K562 (cell line): Measurements from ENCODE around the gene EFS. TPM values are rescaled to one million over a fixed set of nuclear protein-coding genes. Genes with fewer than 3 reads are reported as not detected.
A peak's percentile ranks its signal among the peaks of the same experiment; 100 is the strongest.

ENCODE experiments used
- BRF2 ChIP-seq: IDR thresholded peaks from 3 replicates; pipeline ENCODE4 v1.6.1; 2011; ENCODE audit warnings: borderline replicate concordance, mild to moderate bottlenecking; ENCODE audit not compliant: insufficient read length, insufficient read depth
- CBX1 ChIP-seq: sonication (generic); IDR thresholded peaks from 2 replicates; pipeline ENCODE4 v1.6.1; 2016; ENCODE audit warnings: antibody characterized with exemption, low read depth, mild to moderate bottlenecking
- IRF2 ChIP-seq: sonication (generic); formaldehyde crosslinking; IDR thresholded peaks from 2 replicates; pipeline ENCODE4 v1.8.1; 2022; ENCODE audit warnings: mild to moderate bottlenecking, missing genetic modification reagents
- KHSRP ChIP-seq: fragments of 450-650 bp; IDR thresholded peaks from 2 replicates; pipeline ENCODE4 v1.6.1; 2017
- NR2F6 ChIP-seq: fragments of 450-650 bp; formaldehyde crosslinking; IDR thresholded peaks from 2 replicates; pipeline ENCODE4 v1.4.0; 2020; ENCODE audit warnings: mild to moderate bottlenecking
- SAFB2 ChIP-seq: fragments of 200-400 bp; formaldehyde crosslinking; IDR thresholded peaks from 2 replicates; pipeline ENCODE4 v1.6.1; 2018; ENCODE audit warnings: borderline replicate concordance, low read length, low read depth, moderate library complexity; ENCODE audit not compliant: severe bottlenecking
- SMAD2 ChIP-seq: fragments of 150-350 bp; IDR thresholded peaks from 2 replicates; pipeline ENCODE4 v1.6.1; 2014; ENCODE audit warnings: low read depth, mild to moderate bottlenecking, low read length
- TOE1 ChIP-seq, 2 experiments: fragments of 450-650 bp in 1 of 2; sonication (generic) in 1 of 2; formaldehyde crosslinking in 1 of 2; IDR thresholded peaks; 2 replicates each; pipeline versions ENCODE4 v1.7.1 to v1.8.0; 2016 to 2022; ENCODE audit warnings: borderline replicate concordance in 2 of 2, mild to moderate bottlenecking in 2 of 2, antibody characterized with exemption in 1 of 2, inconsistent platforms in 1 of 2, low read depth in 1 of 2, missing genetic modification reagents in 1 of 2, moderate library complexity in 1 of 2
- ZNF3 ChIP-seq: fragments of 250-450 bp; sonication (Bioruptor Pico); IDR thresholded peaks from 2 replicates; pipeline ENCODE4 v1.5.0; 2021; ENCODE audit warnings: mild to moderate bottlenecking, moderate library complexity
- ZNF318 ChIP-seq, 2 experiments: fragments of 450-650 bp; IDR thresholded peaks; 2 replicates each; pipeline ENCODE4 v1.6.1; 2016; ENCODE audit warnings: mild to moderate bottlenecking in 2 of 2, borderline replicate concordance in 1 of 2, low read depth in 1 of 2, moderate library complexity in 1 of 2
- ZZZ3 ChIP-seq: fragments of 450-650 bp; IDR thresholded peaks from 2 replicates; pipeline ENCODE4 v1.6.1; 2016; ENCODE audit warnings: antibody characterized with exemption, mild to moderate bottlenecking, moderate library complexity
- polyA plus RNA-seq, 8 experiments: library from polyadenylated mRNA; depleted of rRNA in 4 of 8; stranded (reverse) in 5 of 8; unstranded in 3 of 8; fragments of >200 nt; fragmentation: Nextera tagmentation in 2 of 8; fragmentation: Illumina TruSeq in 1 of 8; extraction: Ambion mirVana in 2 of 8; extraction: Trizol in 1 of 8; gene quantifications; 2 replicates each; pipeline versions ENCODE4 v1.2.1 to v1.2.3, GENCODE V29; 2011 to 2014; ENCODE audit warnings: inconsistent platforms in 1 of 8, missing spikeins in 1 of 8
- total RNA-seq, 7 experiments: library from RNA; depleted of rRNA in 6 of 7; stranded (reverse); fragments of >200 nt in 6 of 7; fragmentation: Illumina TruSeq in 2 of 7; extraction: Trizol in 2 of 7; gene quantifications; 2 replicates each; pipeline versions ENCODE4 v1.2.1 to v1.2.3, GENCODE V29; 2011 to 2021; ENCODE audit warnings: low replicate concordance in 1 of 7
- TF ChIP-seq, protein P1 (sequence below): fragments of 250-450 bp; sonication (Bioruptor Pico); IDR thresholded peaks from 2 replicates; pipeline ENCODE4 v1.4.0; 2020; ENCODE audit warnings: mild to moderate bottlenecking, moderate library complexity
- TF ChIP-seq, protein P2 (sequence below): fragments of 450-650 bp; formaldehyde crosslinking; IDR thresholded peaks from 2 replicates; pipeline ENCODE4 v1.4.0; 2020; ENCODE audit warnings: mild to moderate bottlenecking, moderate library complexity

The EFS gene
- total and polyA plus RNA-seq, 9 of the 15 experiments (the other 6 are each of a cell fraction or from before 2014, with no cell fraction given), result 0.01 to 0.03 TPM; not detected in 7

DNA sequence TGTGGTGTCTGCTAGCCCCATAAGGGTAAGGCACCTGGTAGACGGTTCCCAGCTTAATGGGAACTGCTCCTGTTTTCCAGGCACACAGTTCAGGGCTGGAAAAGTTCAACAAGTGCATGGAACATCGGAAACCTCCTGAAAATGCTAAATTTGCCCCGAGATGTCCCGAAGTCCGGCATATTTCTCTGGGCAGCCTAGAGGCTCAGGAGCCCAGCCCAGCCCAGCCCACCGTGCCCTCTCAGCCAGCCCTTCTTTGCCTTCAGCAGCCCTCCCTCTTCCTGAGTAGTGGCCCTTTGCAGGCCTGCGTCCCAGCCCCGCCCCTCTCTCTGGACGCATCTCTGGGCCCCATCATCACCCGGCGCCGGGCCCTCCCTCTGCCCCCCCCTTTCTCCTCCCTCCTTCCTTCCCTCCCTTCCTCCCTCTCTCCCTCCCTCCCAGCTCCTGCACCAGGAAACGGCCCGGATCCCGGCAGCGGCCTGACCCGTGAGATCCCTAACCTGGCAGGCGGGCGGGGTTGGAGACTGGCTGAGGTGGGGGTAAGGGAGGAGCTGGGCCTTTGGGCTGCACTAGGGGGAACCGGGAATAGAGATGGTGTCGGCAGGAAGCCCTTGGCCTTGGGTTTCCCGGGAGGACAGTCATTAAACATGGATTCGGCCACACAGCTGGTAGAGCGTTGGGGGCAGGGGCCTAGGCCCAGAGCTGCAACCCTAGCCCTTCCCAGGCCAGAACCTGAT, 58.4 kb downstream of the EFS start, which contains the start of gene BCL2L2 (continued):
- TF ChIP-seq, protein P1, sequence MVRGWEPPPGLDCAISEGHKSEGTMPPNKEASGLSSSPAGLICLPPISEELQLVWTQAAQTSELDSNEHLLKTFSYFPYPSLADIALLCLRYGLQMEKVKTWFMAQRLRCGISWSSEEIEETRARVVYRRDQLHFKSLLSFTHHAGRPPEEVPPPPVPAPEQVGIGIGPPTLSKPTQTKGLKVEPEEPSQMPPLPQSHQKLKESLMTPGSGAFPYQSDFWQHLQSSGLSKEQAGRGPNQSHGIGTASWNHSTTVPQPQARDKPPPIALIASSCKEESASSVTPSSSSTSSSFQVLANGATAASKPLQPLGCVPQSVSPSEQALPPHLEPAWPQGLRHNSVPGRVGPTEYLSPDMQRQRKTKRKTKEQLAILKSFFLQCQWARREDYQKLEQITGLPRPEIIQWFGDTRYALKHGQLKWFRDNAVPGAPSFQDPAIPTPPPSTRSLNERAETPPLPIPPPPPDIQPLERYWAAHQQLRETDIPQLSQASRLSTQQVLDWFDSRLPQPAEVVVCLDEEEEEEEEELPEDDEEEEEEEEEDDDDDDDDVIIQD (CRISPR knock-in tag), result no peak
- TF ChIP-seq, protein P2, sequence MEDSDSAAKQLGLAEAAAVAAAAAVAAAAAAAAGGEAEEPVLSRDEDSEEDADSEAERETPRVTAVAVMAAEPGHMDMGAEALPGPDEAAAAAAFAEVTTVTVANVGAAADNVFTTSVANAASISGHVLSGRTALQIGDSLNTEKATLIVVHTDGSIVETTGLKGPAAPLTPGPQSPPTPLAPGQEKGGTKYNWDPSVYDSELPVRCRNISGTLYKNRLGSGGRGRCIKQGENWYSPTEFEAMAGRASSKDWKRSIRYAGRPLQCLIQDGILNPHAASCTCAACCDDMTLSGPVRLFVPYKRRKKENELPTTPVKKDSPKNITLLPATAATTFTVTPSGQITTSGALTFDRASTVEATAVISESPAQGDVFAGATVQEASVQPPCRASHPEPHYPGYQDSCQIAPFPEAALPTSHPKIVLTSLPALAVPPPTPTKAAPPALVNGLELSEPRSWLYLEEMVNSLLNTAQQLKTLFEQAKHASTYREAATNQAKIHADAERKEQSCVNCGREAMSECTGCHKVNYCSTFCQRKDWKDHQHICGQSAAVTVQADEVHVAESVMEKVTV (CRISPR knock-in tag), result no peak
- TF ChIP-seq KHSRP (peak; percentile 78; the same call in 1 of the 2 replicates), ZNF3 (0 out of 2 replicates have a peak, but pooled peaks have one; percentile 34), IRF2 (CRISPR knock-in tag) (no peak), BRF2 (no peak), TOE1 (IDR thresholded peaks at IDR 0.05; ENCODE audit: borderline replicate concordance) (peak; percentile 65; the same call in 1 of the 2 replicates), TOE1 (CRISPR knock-in tag; IDR thresholded peaks at IDR 0.05; ENCODE audit: borderline replicate concordance, low read depth) (no peak), ZNF318 (IDR thresholded peaks at IDR 0.05; ENCODE audit: borderline replicate concordance in 1 of 2, low read depth in 1 of 2) (no peak), CBX1 (no peak), NR2F6 (CRISPR knock-in tag) (no peak), SMAD2 (no peak), SAFB2 (no peak), ZZZ3 (no peak)
